ENCODE data around the gene TSSK6.
A peak's percentile ranks its signal among the peaks of the same experiment; 100 is the strongest.

The TSSK6 gene

GRCh38 chr19:19530889-19531288 is 15.5 kb upstream of the TSSK6 start:
- DNase-seq (ENCODE audit: low read depth) = no peak

GRCh38 chr19:19530423-19530804 is 15.1 kb upstream of the TSSK6 start:
- no peak for DNase-seq (ENCODE audit: low read depth)

- DNase-seq (ENCODE audit: low read depth) = no peak
Observed at GRCh38 chr19:19529783-19530422, 14.6 kb upstream of the TSSK6 start.

- no peak for DNase-seq (ENCODE audit: low read depth)
Observed at GRCh38 chr19:19528721-19529490, 13.6 kb upstream of the TSSK6 start, which contains the start of gene YJEFN3. TSS of gene YJEFN3 (plus strand) at chr19:19528911. CDS start at chr19:19528933, 22 bp downstream.

GRCh38 chr19:19527674-19528625 is 12.6 kb upstream of the TSSK6 start:
- no peak for DNase-seq (ENCODE audit: low read depth)

- no peak for DNase-seq (ENCODE audit: low read depth)
Observed at GRCh38 chr19:19527371-19527656, 12.0 kb upstream of the TSSK6 start.

GRCh38 chr19:19526581-19527370 is 11.4 kb upstream of the TSSK6 start:
- no peak for DNase-seq (ENCODE audit: low read depth)

- DNase-seq (ENCODE audit: low read depth) = no peak
Observed at GRCh38 chr19:19525611-19526380, 10.4 kb upstream of the TSSK6 start.

- DNase-seq (ENCODE audit: low read depth) = no peak
Observed at GRCh38 chr19:19524053-19524452, 8.7 kb upstream of the TSSK6 start.

- no peak for DNase-seq (ENCODE audit: low read depth)
Observed at GRCh38 chr19:19523177-19523576, 7.8 kb upstream of the TSSK6 start.

GRCh38 chr19:19520989-19521388 is 5.6 kb upstream of the TSSK6 start:
- DNase-seq (ENCODE audit: low read depth) = no peak

GRCh38 chr19:19517235-19517619 is 1.9 kb upstream of the TSSK6 start:
- DNase-seq (ENCODE audit: low read depth) = no peak

- peak; percentile 87 for DNase-seq (ENCODE audit: low read depth)
Observed at GRCh38 chr19:19515642-19516519, 533 bp upstream of the TSSK6 start, which contains the start of gene NDUFA13. TSS of gene NDUFA13 (plus strand) at chr19:19516225. CDS start at chr19:19516239, 14 bp downstream.

- no peak for DNase-seq (ENCODE audit: low read depth)
Observed at GRCh38 chr19:19514215-19514657, 1.1 kb downstream of the TSSK6 start.

- DNase-seq (ENCODE audit: low read depth) = no peak
Observed at GRCh38 chr19:19513682-19514081, 1.7 kb downstream of the TSSK6 start.

GRCh38 chr19:19510432-19510831 is 4.9 kb downstream of the TSSK6 start:
- DNase-seq (ENCODE audit: low read depth) = no peak

- DNase-seq (ENCODE audit: low read depth) = no peak
Observed at GRCh38 chr19:19508217-19508616, 7.1 kb downstream of the TSSK6 start.

GRCh38 chr19:19507354-19507753 is 8.0 kb downstream of the TSSK6 start:
- no peak for DNase-seq (ENCODE audit: low read depth)

GRCh38 chr19:19506592-19506991 is 8.8 kb downstream of the TSSK6 start:
- DNase-seq (ENCODE audit: low read depth) = no peak
